Measurements from ENCODE around the gene DAZ1.
"Not testable (repeated sequence)": the region's sequence is repeated elsewhere in the genome, so short reads cannot be mapped to it uniquely, and the experiment has no call there.

DAZ1 gene

GRCh38 chrY:23198908-23199307 is at the start of gene DAZ1:
Gene DAZ1, minus strand, starts transcription at chrY:23199008. Its CDS starts 208 bp downstream, at chrY:23198800.
- not testable (repeated sequence) for H3K4me3 ChIP-seq (ENCODE audit: control insufficient read depth, low read depth, low read length); DNase-seq (ENCODE audit: low read depth)

GRCh38 chrY:23219233-23219632 is 20.4 kb upstream of the DAZ1 start, which contains the start of gene DAZ2:
Gene DAZ2, plus strand, starts transcription at chrY:23219533. Its CDS starts 208 bp downstream, at chrY:23219741.
- DNase-seq (ENCODE audit: low read depth); H3K4me3 ChIP-seq (ENCODE audit: control insufficient read depth, low read depth, low read length): not testable (repeated sequence)

- H3K4me3 ChIP-seq (ENCODE audit: control insufficient read depth, low read depth, low read length); DNase-seq (ENCODE audit: low read depth): not testable (repeated sequence)
These were observed 11.9 kb upstream of the DAZ1 start for GRCh38 chrY:23210681-23211080.

GRCh38 chrY:23209802-23210495 is 11.1 kb upstream of the DAZ1 start:
- DNase-seq (ENCODE audit: low read depth); H3K4me3 ChIP-seq (ENCODE audit: control insufficient read depth, low read depth, low read length): not testable (repeated sequence)

GRCh38 chrY:23207455-23207854 is 8.6 kb upstream of the DAZ1 start:
- not testable (repeated sequence) for DNase-seq (ENCODE audit: low read depth); H3K4me3 ChIP-seq (ENCODE audit: control insufficient read depth, low read depth, low read length)

Data from AG09309 (cell line).